Measurements from ENCODE around the gene ULK4.

The ULK4 gene

DNA sequence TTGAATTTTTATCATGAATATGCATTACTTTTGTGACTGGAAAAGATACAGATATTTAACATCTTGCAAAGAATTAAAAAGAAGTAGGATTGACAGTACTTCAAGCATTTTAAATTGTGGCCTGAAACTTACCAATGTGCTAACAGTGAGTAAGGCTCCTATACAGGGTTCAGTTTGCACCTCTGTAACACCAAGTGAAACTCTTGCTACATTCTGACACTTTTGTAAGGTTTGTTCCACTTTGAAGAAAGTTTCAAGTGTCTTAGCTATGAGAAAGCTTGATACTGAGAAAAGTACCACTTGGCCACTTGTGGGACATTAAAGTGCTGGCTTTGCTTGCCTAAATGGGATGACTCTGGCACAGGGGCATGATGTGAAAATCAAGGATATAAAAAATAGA, 473.4 kb downstream of the ULK4 start:
- DNase-seq (ENCODE audit: low read depth) = no peak
- TF ChIP-seq, protein P1, sequence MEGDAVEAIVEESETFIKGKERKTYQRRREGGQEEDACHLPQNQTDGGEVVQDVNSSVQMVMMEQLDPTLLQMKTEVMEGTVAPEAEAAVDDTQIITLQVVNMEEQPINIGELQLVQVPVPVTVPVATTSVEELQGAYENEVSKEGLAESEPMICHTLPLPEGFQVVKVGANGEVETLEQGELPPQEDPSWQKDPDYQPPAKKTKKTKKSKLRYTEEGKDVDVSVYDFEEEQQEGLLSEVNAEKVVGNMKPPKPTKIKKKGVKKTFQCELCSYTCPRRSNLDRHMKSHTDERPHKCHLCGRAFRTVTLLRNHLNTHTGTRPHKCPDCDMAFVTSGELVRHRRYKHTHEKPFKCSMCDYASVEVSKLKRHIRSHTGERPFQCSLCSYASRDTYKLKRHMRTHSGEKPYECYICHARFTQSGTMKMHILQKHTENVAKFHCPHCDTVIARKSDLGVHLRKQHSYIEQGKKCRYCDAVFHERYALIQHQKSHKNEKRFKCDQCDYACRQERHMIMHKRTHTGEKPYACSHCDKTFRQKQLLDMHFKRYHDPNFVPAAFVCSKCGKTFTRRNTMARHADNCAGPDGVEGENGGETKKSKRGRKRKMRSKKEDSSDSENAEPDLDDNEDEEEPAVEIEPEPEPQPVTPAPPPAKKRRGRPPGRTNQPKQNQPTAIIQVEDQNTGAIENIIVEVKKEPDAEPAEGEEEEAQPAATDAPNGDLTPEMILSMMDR (conservative IDR thresholded peaks at IDR 0.05; ENCODE audit: low read depth, low read length) = no peak
- no peak overlapping the region for H3K4me3 ChIP-seq (ENCODE audit: low read length)

DNA sequence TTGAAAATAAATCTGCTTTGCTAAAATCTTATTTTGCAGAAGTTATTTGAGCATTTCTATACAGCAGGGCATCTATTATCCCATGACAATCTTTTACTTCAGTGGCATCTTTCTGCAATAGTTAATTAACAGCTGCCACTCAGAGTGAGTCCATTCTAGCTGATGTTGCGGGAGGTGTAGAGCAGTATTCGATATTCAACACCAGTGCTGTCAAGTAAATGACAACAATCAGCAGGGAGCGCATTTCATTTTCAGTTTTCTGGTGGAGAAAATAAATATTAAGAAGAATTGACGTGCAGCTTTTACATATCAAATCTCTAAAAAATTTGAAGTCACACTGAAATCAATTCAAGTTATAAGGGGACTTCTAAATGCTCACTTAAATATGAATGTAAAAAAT, 476.4 kb downstream of the ULK4 start:
- no peak overlapping the region for H3K4me3 ChIP-seq (ENCODE audit: low read length)
- no peak for DNase-seq (ENCODE audit: low read depth)
- TF ChIP-seq, protein P1 (conservative IDR thresholded peaks at IDR 0.05; ENCODE audit: low read depth, low read length) = no peak

DNA sequence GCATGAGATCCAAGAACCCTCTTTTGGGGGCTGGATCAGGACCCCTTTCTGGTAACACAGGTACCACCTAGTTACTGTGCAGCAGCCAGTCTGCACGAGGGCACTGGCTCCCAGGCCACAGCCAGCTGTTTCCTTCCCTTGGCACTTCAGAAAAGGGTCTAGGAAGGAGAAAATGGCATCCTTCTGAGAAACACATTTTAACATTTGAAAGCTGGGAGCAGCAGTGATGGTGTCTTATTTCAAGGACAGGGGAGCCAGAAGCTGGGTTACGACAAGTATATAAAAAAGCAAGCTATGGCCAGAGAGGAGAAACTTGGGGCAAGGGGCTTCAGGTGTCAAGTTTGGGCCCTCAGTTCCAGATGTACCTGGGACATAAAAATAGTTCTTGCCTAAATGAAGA, 479.8 kb downstream of the ULK4 start:
- DNase-seq (ENCODE audit: low read depth) = no peak
- no peak overlapping the region for H3K4me3 ChIP-seq (ENCODE audit: low read length)
- TF ChIP-seq, protein P1 (conservative IDR thresholded peaks at IDR 0.05; ENCODE audit: low read depth, low read length) = no peak

DNA sequence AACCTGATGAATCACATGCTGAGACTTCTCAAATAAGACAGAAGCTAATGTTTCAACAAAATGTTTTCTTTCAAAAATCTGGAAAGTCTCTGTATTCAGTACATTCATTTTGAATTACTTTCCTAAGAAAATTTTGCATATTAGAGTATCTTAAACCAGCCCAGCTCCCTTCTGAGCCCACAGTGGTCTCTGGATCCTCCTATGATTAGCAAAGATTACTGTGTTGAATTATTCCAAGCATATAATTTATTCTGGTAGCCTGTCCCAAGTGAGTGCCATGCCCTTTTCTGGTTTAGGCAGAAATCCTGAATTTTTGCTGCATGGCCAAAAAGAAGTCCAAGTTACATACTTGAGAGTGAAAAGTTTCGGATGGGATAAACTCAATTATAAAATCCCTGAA, 483.6 kb downstream of the ULK4 start:
- no peak overlapping the region for H3K4me3 ChIP-seq (ENCODE audit: low read length)
- TF ChIP-seq, protein P1 (conservative IDR thresholded peaks at IDR 0.05; ENCODE audit: low read depth, low read length) = no peak
- no peak for DNase-seq (ENCODE audit: low read depth)

DNA sequence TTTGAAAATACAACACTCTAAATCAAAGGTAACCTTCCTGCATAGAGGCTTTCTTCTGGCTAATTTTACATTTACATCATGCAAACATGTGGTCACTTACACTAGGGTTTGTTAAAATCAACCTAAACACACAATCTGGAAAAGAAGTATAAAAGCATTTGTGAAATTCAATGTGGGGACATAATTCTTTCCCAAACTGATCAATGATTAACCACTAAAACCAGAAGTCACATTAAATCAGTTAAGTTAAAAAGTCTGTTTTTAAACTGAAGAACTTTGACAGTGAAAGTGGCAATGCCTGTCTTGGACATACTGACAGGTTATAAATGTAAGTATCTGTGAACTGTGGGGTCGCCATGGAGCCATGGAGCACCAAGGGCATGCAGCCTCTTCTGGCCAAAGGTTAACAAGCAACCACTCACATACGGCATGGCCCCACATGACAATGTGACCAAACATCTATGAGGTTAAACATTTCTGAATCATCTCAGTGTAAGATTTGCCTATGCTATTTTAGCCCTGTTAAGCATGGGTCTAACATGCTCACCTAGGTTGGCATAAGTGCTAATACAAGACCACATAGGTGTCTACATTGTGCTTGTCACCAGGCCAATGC, 484.4 kb downstream of the ULK4 start:
- DNase-seq (ENCODE audit: low read depth) = no peak
- TF ChIP-seq, protein P1 (conservative IDR thresholded peaks at IDR 0.05; ENCODE audit: low read depth, low read length) = no peak
- H3K4me3 ChIP-seq (ENCODE audit: low read length) = no peak overlapping the region

DNA sequence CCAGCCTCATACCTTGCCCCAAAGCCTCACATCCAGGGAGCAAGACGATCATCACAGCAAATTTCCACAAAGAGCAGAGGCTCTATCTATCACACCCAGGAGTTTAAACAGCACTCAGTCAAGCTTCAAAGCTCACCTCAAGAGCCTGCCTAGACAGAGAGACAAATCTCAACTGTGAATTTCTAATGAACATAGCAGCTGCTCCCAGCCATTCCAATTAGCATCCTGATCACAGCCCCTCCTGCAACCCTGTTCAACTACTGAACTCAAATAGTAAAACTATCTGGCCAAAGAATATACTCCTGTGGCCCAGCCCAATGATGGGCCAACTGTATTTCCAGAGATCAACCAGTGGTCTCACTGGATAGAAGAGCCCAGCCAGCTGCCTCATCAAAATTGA, 492.8 kb downstream of the ULK4 start:
- TF ChIP-seq, protein P1 (conservative IDR thresholded peaks at IDR 0.05; ENCODE audit: low read depth, low read length) = no peak
- DNase-seq (ENCODE audit: low read depth) = no peak
- no peak overlapping the region for H3K4me3 ChIP-seq (ENCODE audit: low read length)

DNA sequence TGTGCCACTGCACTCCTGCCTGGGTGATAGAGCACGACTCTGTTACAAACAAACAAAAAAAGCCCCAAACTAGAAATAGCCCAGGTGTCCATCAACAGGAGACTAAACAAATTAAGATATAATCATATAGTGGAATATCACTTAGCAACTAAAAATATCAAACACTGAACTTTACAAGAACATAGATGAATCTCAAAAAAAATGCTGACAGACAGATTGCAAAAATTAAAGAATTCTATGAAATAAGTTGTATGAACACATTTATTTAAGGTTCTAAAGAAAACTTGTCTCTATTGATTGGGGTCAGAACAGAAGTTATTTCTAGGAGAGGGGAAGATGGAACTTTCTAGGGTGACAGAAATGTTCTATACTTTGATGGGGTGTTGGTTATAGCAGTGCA, 494.4 kb downstream of the ULK4 start:
- TF ChIP-seq, protein P1 (conservative IDR thresholded peaks at IDR 0.05; ENCODE audit: low read depth, low read length) = no peak
- DNase-seq (ENCODE audit: low read depth) = no peak
- no peak overlapping the region for H3K4me3 ChIP-seq (ENCODE audit: low read length)
